Measurements from ENCODE around the gene MED13L.

MED13L gene

DNA sequence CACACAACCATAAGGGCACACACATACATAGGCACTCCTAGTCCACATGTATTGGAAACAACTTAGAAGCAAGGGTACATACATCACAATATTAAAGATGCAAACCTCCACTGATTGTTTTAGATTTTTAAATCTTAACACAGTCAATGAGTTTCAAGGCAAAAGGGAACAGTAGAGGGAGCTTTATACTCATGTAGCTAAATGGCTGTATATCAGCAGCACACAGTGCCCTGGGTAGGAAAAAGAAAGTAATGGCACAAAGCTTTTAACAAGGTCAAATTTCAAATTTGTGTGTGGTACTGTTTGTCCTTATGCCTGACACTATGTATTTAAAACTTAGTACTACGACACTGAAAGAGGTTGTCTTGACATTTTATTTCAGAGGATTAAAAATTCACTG is 262.0 kb downstream of the MED13L start:
- Histone ChIP-seq H3K9ac (ENCODE audit: low read length) (no peak overlapping the region), H3K9me2 (replicated peaks; ENCODE audit: insufficient read depth, low read length) (no peaks in the 10 kb centered on the region), H3K27ac (ENCODE audit: low read depth, low read length) (no peak overlapping the region), H4K20me1 (ENCODE audit: low read depth, low read length) (no peaks in the 10 kb centered on the region), H3K36me3 (ENCODE audit: low read length) (no peaks in the 10 kb centered on the region), H3K4me3 (ENCODE audit: insufficient read depth, low read length, poor library complexity, severe bottlenecking) (no peak overlapping the region), H3K27me3 (ENCODE audit: low read length) (no peaks in the 10 kb centered on the region), H3K4me2 (ENCODE audit: low read depth, low read length, poor library complexity, severe bottlenecking) (no peak overlapping the region), H3F3A (ENCODE audit: insufficient read depth) (no peaks in the 10 kb centered on the region), H2AFZ (ENCODE audit: low read depth, low read length, severe bottlenecking) (no peak overlapping the region), H3K79me2 (ENCODE audit: insufficient read depth, low read length) (no peaks in the 10 kb centered on the region), H3K9me3 (ENCODE audit: insufficient read depth, low read length) (no peaks in the 10 kb centered on the region)
- TF ChIP-seq, protein P1, sequence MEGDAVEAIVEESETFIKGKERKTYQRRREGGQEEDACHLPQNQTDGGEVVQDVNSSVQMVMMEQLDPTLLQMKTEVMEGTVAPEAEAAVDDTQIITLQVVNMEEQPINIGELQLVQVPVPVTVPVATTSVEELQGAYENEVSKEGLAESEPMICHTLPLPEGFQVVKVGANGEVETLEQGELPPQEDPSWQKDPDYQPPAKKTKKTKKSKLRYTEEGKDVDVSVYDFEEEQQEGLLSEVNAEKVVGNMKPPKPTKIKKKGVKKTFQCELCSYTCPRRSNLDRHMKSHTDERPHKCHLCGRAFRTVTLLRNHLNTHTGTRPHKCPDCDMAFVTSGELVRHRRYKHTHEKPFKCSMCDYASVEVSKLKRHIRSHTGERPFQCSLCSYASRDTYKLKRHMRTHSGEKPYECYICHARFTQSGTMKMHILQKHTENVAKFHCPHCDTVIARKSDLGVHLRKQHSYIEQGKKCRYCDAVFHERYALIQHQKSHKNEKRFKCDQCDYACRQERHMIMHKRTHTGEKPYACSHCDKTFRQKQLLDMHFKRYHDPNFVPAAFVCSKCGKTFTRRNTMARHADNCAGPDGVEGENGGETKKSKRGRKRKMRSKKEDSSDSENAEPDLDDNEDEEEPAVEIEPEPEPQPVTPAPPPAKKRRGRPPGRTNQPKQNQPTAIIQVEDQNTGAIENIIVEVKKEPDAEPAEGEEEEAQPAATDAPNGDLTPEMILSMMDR (IDR thresholded peaks at IDR 0.05; ENCODE audit: insufficient read depth, low read length, poor library complexity, severe bottlenecking): no peak
- no peak for TF ChIP-seq EZH2phosphoT487 (conservative IDR thresholded peaks at IDR 0.05; ENCODE audit: low read length)

DNA sequence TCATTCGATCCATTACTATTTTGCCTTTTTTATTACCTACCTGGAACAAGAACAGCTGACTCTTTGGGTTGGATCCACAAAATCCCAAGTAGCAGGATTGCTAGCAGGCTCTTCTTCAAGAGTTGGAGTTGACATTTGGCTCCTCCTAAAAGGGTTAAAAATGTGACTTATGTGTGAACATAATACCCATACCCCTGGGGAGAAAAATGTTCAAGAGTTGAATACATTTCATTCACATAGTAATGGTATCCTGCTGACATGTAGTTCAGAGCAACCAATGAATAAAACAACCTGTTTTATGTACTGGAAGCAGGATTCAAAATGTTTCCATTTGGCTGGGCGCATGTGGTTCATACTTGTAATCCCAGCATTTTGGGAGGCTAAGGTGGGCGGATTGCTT is 264.7 kb downstream of the MED13L start:
- Histone ChIP-seq H3K9me2 (replicated peaks; ENCODE audit: insufficient read depth, low read length) (no peaks in the 10 kb centered on the region), H3K27me3 (ENCODE audit: low read length) (no peaks in the 10 kb centered on the region), H3K9ac (ENCODE audit: low read length) (no peak overlapping the region), H3K9me3 (ENCODE audit: insufficient read depth, low read length) (no peaks in the 10 kb centered on the region), H4K20me1 (ENCODE audit: low read depth, low read length) (no peaks in the 10 kb centered on the region), H3K79me2 (ENCODE audit: insufficient read depth, low read length) (no peaks in the 10 kb centered on the region), H3K4me2 (ENCODE audit: low read depth, low read length, poor library complexity, severe bottlenecking) (no peak overlapping the region), H3F3A (ENCODE audit: insufficient read depth) (no peaks in the 10 kb centered on the region), H3K36me3 (ENCODE audit: low read length) (no peaks in the 10 kb centered on the region), H3K27ac (ENCODE audit: low read depth, low read length) (no peak overlapping the region), H2AFZ (ENCODE audit: low read depth, low read length, severe bottlenecking) (no peak overlapping the region), H3K4me3 (ENCODE audit: insufficient read depth, low read length, poor library complexity, severe bottlenecking) (no peak overlapping the region)
- TF ChIP-seq EZH2phosphoT487 (conservative IDR thresholded peaks at IDR 0.05; ENCODE audit: low read length): no peak
- TF ChIP-seq, protein P1 (IDR thresholded peaks at IDR 0.05; ENCODE audit: insufficient read depth, low read length, poor library complexity, severe bottlenecking): no peak

DNA sequence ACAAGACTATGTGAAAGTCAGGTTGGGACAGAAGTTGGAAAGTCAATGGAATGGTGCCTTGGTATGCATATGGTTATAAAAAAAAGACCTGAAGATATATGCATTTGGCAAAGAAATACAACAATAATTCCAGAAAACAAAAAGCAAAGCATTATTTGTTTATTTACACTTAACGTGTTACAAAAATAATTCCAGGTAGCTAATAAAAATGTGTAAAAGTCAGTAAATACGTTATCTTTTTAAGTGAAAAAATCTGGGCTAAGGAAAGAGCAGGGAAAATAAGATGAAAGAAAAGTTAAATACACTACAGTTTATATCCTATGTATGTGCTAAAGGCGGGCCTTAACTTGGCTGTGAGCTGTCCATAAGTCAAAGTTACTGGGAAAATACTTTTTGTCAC is 266.3 kb downstream of the MED13L start:
- TF ChIP-seq EZH2phosphoT487 (conservative IDR thresholded peaks at IDR 0.05; ENCODE audit: low read length): no peak
- TF ChIP-seq, protein P1 (IDR thresholded peaks at IDR 0.05; ENCODE audit: insufficient read depth, low read length, poor library complexity, severe bottlenecking): no peak
- Histone ChIP-seq H3K4me3 (ENCODE audit: insufficient read depth, low read length, poor library complexity, severe bottlenecking) (no peak overlapping the region), H3K4me2 (ENCODE audit: low read depth, low read length, poor library complexity, severe bottlenecking) (no peak overlapping the region), H3K27ac (ENCODE audit: low read depth, low read length) (no peak overlapping the region), H3K9ac (ENCODE audit: low read length) (no peak overlapping the region), H3K9me2 (replicated peaks; ENCODE audit: insufficient read depth, low read length) (no peaks in the 10 kb centered on the region), H3K27me3 (ENCODE audit: low read length) (no peaks in the 10 kb centered on the region), H3K79me2 (ENCODE audit: insufficient read depth, low read length) (no peaks in the 10 kb centered on the region), H3F3A (ENCODE audit: insufficient read depth) (no peaks in the 10 kb centered on the region), H3K36me3 (ENCODE audit: low read length) (0 out of 2 replicates have a peak, but pooled peaks cover 3% of the 10 kb centered on the region), H4K20me1 (ENCODE audit: low read depth, low read length) (no peaks in the 10 kb centered on the region), H2AFZ (ENCODE audit: low read depth, low read length, severe bottlenecking) (no peak overlapping the region), H3K9me3 (ENCODE audit: insufficient read depth, low read length) (no peaks in the 10 kb centered on the region)

All from SU-DHL-6 (cell line).